ENCODE results near the gene ATG2A. TPM values are rescaled to one million over a fixed set of nuclear protein-coding genes. Genes with fewer than 3 reads are reported as not detected.

ATG2A gene
- total and polyA plus RNA-seq, 9 of the 15 experiments (the other 6 are each of a cell fraction or from before 2014, with no cell fraction given) = 0.25 to 45.9 (median 5.2) TPM

- no peak for TF ChIP-seq ZNF318 (IDR thresholded peaks at IDR 0.05; ENCODE audit: borderline replicate concordance in 1 of 2, low read depth in 1 of 2)
- TF ChIP-seq, protein P1, sequence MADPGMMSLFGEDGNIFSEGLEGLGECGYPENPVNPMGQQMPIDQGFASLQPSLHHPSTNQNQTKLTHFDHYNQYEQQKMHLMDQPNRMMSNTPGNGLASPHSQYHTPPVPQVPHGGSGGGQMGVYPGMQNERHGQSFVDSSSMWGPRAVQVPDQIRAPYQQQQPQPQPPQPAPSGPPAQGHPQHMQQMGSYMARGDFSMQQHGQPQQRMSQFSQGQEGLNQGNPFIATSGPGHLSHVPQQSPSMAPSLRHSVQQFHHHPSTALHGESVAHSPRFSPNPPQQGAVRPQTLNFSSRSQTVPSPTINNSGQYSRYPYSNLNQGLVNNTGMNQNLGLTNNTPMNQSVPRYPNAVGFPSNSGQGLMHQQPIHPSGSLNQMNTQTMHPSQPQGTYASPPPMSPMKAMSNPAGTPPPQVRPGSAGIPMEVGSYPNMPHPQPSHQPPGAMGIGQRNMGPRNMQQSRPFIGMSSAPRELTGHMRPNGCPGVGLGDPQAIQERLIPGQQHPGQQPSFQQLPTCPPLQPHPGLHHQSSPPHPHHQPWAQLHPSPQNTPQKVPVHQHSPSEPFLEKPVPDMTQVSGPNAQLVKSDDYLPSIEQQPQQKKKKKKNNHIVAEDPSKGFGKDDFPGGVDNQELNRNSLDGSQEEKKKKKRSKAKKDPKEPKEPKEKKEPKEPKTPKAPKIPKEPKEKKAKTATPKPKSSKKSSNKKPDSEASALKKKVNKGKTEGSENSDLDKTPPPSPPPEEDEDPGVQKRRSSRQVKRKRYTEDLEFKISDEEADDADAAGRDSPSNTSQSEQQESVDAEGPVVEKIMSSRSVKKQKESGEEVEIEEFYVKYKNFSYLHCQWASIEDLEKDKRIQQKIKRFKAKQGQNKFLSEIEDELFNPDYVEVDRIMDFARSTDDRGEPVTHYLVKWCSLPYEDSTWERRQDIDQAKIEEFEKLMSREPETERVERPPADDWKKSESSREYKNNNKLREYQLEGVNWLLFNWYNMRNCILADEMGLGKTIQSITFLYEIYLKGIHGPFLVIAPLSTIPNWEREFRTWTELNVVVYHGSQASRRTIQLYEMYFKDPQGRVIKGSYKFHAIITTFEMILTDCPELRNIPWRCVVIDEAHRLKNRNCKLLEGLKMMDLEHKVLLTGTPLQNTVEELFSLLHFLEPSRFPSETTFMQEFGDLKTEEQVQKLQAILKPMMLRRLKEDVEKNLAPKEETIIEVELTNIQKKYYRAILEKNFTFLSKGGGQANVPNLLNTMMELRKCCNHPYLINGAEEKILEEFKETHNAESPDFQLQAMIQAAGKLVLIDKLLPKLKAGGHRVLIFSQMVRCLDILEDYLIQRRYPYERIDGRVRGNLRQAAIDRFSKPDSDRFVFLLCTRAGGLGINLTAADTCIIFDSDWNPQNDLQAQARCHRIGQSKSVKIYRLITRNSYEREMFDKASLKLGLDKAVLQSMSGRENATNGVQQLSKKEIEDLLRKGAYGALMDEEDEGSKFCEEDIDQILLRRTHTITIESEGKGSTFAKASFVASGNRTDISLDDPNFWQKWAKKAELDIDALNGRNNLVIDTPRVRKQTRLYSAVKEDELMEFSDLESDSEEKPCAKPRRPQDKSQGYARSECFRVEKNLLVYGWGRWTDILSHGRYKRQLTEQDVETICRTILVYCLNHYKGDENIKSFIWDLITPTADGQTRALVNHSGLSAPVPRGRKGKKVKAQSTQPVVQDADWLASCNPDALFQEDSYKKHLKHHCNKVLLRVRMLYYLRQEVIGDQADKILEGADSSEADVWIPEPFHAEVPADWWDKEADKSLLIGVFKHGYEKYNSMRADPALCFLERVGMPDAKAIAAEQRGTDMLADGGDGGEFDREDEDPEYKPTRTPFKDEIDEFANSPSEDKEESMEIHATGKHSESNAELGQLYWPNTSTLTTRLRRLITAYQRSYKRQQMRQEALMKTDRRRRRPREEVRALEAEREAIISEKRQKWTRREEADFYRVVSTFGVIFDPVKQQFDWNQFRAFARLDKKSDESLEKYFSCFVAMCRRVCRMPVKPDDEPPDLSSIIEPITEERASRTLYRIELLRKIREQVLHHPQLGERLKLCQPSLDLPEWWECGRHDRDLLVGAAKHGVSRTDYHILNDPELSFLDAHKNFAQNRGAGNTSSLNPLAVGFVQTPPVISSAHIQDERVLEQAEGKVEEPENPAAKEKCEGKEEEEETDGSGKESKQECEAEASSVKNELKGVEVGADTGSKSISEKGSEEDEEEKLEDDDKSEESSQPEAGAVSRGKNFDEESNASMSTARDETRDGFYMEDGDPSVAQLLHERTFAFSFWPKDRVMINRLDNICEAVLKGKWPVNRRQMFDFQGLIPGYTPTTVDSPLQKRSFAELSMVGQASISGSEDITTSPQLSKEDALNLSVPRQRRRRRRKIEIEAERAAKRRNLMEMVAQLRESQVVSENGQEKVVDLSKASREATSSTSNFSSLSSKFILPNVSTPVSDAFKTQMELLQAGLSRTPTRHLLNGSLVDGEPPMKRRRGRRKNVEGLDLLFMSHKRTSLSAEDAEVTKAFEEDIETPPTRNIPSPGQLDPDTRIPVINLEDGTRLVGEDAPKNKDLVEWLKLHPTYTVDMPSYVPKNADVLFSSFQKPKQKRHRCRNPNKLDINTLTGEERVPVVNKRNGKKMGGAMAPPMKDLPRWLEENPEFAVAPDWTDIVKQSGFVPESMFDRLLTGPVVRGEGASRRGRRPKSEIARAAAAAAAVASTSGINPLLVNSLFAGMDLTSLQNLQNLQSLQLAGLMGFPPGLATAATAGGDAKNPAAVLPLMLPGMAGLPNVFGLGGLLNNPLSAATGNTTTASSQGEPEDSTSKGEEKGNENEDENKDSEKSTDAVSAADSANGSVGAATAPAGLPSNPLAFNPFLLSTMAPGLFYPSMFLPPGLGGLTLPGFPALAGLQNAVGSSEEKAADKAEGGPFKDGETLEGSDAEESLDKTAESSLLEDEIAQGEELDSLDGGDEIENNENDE (IDR thresholded peaks at IDR 0.05; ENCODE audit: low read depth, low read length) = no peak
- TF ChIP-seq, protein P2, sequence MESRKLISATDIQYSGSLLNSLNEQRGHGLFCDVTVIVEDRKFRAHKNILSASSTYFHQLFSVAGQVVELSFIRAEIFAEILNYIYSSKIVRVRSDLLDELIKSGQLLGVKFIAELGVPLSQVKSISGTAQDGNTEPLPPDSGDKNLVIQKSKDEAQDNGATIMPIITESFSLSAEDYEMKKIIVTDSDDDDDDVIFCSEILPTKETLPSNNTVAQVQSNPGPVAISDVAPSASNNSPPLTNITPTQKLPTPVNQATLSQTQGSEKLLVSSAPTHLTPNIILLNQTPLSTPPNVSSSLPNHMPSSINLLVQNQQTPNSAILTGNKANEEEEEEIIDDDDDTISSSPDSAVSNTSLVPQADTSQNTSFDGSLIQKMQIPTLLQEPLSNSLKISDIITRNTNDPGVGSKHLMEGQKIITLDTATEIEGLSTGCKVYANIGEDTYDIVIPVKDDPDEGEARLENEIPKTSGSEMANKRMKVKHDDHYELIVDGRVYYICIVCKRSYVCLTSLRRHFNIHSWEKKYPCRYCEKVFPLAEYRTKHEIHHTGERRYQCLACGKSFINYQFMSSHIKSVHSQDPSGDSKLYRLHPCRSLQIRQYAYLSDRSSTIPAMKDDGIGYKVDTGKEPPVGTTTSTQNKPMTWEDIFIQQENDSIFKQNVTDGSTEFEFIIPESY (CRISPR knock-in tag; IDR thresholded peaks at IDR 0.05) = no peak; the same call in 1 of the 2 replicates
Observed at GRCh38 chr11:64888729-64889511, 28.1 kb downstream of the ATG2A start (continued).

Data from K562 (cell line).